ENCODE results near the gene VWA3A.

Gene VWA3A

DNA sequence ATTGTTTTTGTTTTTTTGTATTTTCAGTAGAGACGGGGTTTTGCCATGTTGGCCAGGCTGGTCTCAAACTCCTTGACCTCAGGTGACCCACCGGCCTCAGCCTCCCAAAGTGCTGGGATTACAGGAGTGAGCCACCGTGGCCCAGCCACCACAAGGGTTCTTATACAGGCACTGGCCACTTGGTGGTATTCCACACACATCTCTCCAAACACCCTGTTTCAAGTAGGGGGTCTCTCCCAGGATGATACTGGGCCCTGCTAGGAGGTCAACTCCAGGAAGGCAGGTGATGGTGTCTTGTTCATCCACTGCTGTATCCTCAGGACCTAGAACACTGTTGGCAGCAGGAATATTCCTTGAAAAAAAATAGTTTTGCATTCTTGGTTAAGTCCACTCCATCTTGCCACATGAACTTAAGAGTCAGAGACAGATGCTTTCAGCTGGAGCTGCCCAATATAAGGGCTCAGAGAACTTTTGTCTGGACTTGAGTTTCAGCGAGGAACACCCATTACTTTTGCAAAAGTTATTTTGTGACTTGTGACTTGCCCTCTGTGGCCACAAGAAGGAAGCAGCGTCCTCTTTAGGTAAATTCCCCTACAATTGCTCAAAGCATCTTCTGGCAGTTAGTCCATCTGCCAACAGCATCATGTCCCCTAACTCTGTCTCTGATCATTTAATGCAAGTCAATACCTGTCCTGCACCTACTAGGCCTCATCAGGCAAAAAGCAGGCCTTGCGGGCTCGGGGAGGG is 106.4 kb downstream of the VWA3A start:
- FAIRE-seq = no peak
- no peak for DNase-seq (ENCODE audit: insufficient read length, low spot score)

DNA sequence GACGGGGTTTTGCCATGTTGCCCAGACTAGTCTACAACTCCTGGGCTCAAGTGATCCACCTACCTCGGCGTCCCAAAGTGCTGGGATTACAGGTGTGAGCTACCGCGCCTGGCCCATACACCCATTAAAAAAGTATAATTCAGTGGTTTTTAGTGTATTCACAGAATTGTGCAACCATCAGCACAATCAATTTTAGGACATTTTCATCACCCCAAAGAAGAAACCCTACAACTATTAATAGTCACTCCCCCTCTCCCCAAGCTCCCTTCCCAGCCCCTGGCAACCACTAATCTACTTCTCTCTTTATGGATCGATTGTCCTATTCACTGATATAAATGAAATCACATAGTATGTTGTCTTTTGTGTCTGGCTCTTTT is 109.9 kb downstream of the VWA3A start:
- FAIRE-seq = no peak
- DNase-seq (ENCODE audit: insufficient read length, low spot score) = no peak

DNA sequence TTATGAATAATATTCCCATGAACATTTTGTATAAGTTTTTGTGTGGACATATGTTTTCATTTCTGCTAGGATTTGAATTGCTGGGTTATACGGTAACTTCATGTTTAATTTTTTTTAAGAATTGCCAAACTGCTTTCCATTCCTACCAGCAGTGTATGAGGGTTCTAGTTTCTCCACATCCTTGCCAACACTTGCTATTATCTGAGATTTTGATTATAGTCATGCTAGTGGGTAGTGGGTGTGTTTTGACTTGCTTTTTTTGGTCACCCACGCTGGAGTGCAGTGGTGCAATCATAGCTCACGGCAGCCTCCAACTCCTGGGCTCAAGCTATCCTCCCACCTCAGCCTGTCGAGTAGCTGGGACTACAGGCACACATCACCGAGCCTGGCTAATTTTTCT is 110.8 kb downstream of the VWA3A start:
- FAIRE-seq (no peak), DNase-seq (ENCODE audit: insufficient read length, low spot score) (no peak)

GRCh38 chr16:22204091-22204655 is 111.8 kb downstream of the VWA3A start:
- FAIRE-seq (no peak), DNase-seq (ENCODE audit: insufficient read length, low spot score) (no peak)

GRCh38 chr16:22205577-22206012 is 113.3 kb downstream of the VWA3A start:
- FAIRE-seq (no peak), DNase-seq (ENCODE audit: insufficient read length, low spot score) (no peak)

DNA sequence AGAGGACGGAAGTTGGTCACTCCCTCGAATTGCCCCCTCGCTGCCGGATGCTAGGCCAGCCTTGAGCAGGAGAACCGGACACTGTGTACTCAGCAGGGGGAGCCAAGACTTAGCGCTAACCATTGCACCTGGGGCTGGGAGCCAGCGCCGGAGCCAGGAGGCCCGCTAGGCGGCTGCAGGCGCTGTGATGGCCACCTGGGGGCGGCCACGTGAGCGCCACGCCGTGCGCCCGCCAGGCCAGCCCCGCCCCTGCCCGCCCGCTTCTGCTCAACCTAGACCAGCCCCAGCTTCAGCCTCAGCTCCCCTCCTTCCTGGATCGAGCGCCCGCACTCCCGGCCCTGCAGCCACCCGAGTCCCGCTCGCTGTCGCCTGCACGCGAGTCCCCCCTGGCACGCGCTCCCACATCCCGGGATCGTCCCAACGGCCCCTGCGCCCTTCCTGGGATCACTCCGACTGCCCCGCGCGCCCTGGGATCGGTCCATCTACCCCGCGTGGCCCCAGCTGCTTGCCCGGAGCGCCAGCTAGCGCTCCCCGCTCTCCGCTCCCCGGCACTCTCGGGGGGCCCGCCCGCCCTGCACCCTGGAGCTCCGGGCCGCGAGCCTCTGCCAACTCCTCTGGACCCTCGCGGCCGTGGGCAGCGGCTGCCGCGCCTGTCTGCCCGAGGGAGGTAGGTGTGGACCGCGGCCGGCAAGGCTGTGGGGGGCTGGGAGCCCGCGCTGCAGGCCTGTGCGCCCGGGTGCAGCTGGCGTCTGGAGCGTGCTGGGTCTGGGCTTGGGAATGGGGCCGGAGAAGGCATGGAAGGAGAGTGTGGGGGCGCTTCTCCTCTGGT is 113.9 kb downstream of the VWA3A start, which contains the start of gene EEF2K:
Gene EEF2K (plus strand): TSS at position 266 of the 829 bp plus-strand sequence. CDS start 19,452 bp downstream, outside the sequence.
- peak; percentile 88 for DNase-seq (ENCODE audit: insufficient read length, low spot score)
- FAIRE-seq = no peak
